ENCODE measurements around the gene DRG2. TPM values are rescaled to one million over a fixed set of nuclear protein-coding genes. Genes with fewer than 3 reads are reported as not detected.

The DRG2 gene
- total and polyA plus RNA-seq, 2 of the 4 experiments (the other 2 are of a cell fraction), result 43.6 to 45.1 TPM

DNA sequence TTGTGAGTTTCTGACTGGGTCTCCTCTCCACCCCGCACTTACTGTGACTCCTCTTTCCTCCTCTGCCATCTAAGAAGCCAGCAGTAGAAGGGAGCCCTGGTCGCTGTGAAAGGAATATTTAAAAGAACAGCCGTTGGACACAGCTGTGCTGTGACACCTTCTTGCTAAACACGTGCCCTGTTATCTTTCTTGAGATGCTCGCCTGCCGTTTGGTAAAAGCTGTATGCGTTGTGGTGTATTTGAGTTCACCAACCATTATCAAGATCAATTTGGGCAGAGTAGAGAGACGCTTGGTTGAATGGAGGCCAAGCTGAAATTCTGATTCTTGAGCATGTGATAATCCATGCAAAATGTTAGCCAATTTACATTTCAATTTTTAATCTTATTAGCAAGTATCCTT, 44.8 kb upstream of the DRG2 start:
- no CpG with 5 or more reads among the region's 8 CpGs for WGBS, 2 experiments (ENCODE audit: extremely low coverage in 2 of 2, insufficient read length in 1 of 2)
- DNase-seq (no peak), ATAC-seq (ENCODE audit: low read depth) (no peak)
- no peak overlapping the region for H3K14ac ChIP-seq (replicated peaks; ENCODE audit: low read depth, low read length)
- no peak overlapping the region for H3K9ac ChIP-seq (ENCODE audit: low read depth, low read length)
- no peak overlapping the region for H2BK120ac ChIP-seq (ENCODE audit: low read depth, low read length)
- peaks cover 40 to 46% of the 10 kb centered on the region in 2 experiments for H3K79me1 ChIP-seq (ENCODE audit: low read depth in 1 of 2, low read length in 2 of 2)
- no peak overlapping the region for H2AFZ ChIP-seq (replicated peaks; ENCODE audit: low read length, poor library complexity)
- H3K4me1 ChIP-seq (ENCODE audit: control insufficient read depth, insufficient read depth, low read length), result peaks cover 14% of the 10 kb centered on the region
- H2AK5ac ChIP-seq (ENCODE audit: low read depth, low read length), result no peak overlapping the region
- ChIA-PET POLR2A (ENCODE audit: unreplicated experiment) (no interaction called here), CTCF (no interaction called here)
- no peak overlapping the region for H3K27ac ChIP-seq (ENCODE audit: insufficient read depth, low read length)
- H2BK15ac ChIP-seq (ENCODE audit: low read depth, low read length), result no peak overlapping the region
- H2BK5ac ChIP-seq (ENCODE audit: low read depth, low read length, poor library complexity, severe bottlenecking), result no peak overlapping the region
- H3K9me3 ChIP-seq (ENCODE audit: control insufficient read depth, insufficient read depth, low read length), result no peaks in the 10 kb centered on the region
- H3K23ac ChIP-seq (ENCODE audit: low read depth, low read length), result no peak overlapping the region
- dilution Hi-C loops (cut with HindIII; ENCODE audit: low sequenced_read_pairs, unreplicated experiment), result no loop called here
- no TSS peak for BruUV-seq (replicated peaks)
- no peak overlapping the region for H4K5ac ChIP-seq (ENCODE audit: low read depth, low read length)
- no peak overlapping the region for H3K4me2 ChIP-seq (ENCODE audit: low read depth, low read length)
- intact Hi-C loops (cut with micrococcal nuclease), result no loop called here
- no peaks in the 10 kb centered on the region for H3K27me3 ChIP-seq (ENCODE audit: control insufficient read depth, insufficient read depth, low read length)
- H3K4ac ChIP-seq (ENCODE audit: low read depth, low read length), result no peak overlapping the region
- H3K9me1 ChIP-seq (ENCODE audit: insufficient read depth, low read length), result peaks cover 7% of the 10 kb centered on the region
- H4K8ac ChIP-seq (ENCODE audit: low read depth in 2 of 2, low read length in 2 of 2), result no peak overlapping the region
- no peak overlapping the region for H3K56ac ChIP-seq (ENCODE audit: extremely low read depth, insufficient read depth, low read length)
- H3K36me3 ChIP-seq (ENCODE audit: control insufficient read depth, insufficient read depth, low read length), result peaks cover 9% of the 10 kb centered on the region
- no peak for TF ChIP-seq CEBPB (IDR thresholded peaks at IDR 0.05; ENCODE audit: low read depth, low read length)
- no peak for TF ChIP-seq RCOR1 (IDR thresholded peaks at IDR 0.05; ENCODE audit: insufficient replicate concordance, low read length)
- no peak for TF ChIP-seq MXI1 (IDR thresholded peaks at IDR 0.05; ENCODE audit: borderline replicate concordance, low read depth, low read length)
- TF ChIP-seq CTCF (conservative IDR thresholded peaks at IDR 0.05; ENCODE audit: low read depth, low read length), result no peak
- TF ChIP-seq BHLHE40 (IDR thresholded peaks at IDR 0.05; ENCODE audit: low read depth, low read length), result no peak
- no peak overlapping the region for H3K4me3 ChIP-seq (ENCODE audit: insufficient read depth, low read depth, low read length)
- H4K20me1 ChIP-seq (ENCODE audit: insufficient read depth, low read length), result peaks cover 11% of the 10 kb centered on the region; the same call in 1 of the 2 replicates
- in situ Hi-C loops (cut with MboI; ENCODE audit: low sequenced_read_pairs), result no loop called here
- H2BK20ac ChIP-seq (ENCODE audit: low read depth, low read length), result no peak overlapping the region
- H3K18ac ChIP-seq (ENCODE audit: low read depth, low read length), result no peak overlapping the region
- H2AK9ac ChIP-seq (replicated peaks; ENCODE audit: low read depth, low read length, poor library complexity), result no peak overlapping the region
- H4K91ac ChIP-seq (ENCODE audit: insufficient read depth, low read depth, low read length), result no peak overlapping the region

Data from IMR-90 (cell line).